NCI-H2107 (cell line): Measurements from ENCODE around the gene VAV1.
"Not testable (repeated sequence)": the region's sequence is repeated elsewhere in the genome, so short reads cannot be mapped to it uniquely, and the experiment has no call there.

Experiments
- DNase-seq: peaks from one replicate; lab custom pipeline; 2025; lab: John Stamatoyannopoulos, UW

Gene VAV1

GRCh38 chr19:6790194-6791128 lies 18.0 kb downstream of the VAV1 start:
- no peak for DNase-seq

DNA sequence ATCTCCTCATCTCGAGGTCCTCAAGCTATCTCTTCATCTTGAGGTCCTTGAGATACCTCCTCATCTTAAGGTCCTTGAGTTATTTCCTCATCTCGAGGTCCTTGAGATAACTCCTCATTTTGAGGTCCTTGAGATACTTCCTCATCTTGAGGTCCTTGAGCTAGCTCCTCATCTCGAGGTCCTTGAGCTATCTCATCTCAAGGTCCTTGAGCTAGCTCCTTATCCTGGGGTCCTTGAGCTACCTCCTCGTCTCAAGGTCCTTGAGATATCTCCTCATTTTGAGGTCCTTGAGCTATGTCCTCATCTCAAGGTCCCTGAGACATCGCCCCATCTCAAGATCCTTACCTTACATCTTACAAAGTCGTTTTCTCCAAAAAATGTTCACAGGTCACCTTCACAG lies 18.7 kb downstream of the VAV1 start:
- no peak for DNase-seq

GRCh38 chr19:6793411-6793810 lies 20.9 kb downstream of the VAV1 start:
- no peak for DNase-seq

- no peak for DNase-seq
Measured at GRCh38 chr19:6793973-6794372, 21.5 kb downstream of the VAV1 start.

DNA sequence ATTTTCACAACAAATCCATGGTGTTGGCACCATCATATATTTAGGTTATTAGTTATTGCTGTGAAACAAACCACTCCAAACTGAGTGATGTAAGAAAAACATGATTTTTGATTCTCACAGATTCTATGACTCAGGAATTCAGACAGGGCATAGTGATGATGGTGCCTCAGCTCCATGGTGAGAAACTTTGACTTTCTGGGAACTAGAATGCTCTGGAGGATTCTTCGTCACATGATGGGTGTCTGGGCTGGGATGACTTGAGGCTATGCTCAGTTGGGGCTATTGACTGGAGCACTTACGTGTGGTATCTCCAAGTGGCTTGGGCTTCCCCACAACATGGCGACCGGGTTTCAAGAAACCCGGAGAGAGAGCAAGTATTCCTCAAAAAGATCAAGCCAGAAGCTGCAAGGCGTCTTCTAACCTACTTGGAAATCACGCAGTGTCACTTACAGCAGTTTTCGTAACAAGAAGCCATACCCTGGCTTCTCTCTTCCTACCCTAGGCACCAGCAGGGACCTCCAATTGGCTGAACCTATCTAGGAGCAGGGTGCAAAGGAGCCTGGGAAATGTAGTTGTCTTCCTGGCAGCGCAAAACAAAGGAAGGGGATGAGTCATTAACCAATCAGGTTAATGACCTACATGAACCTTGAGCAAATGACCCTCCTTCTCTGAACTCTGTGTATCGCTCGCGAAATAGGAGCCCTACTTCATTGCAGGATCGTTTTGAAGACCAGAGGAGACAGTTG lies 22.4 kb downstream of the VAV1 start:
- DNase-seq = no peak

GRCh38 chr19:6796278-6796677 lies 23.8 kb downstream of the VAV1 start:
- DNase-seq = no peak

GRCh38 chr19:6797646-6798045 lies 25.1 kb downstream of the VAV1 start:
- no peak for DNase-seq

DNA sequence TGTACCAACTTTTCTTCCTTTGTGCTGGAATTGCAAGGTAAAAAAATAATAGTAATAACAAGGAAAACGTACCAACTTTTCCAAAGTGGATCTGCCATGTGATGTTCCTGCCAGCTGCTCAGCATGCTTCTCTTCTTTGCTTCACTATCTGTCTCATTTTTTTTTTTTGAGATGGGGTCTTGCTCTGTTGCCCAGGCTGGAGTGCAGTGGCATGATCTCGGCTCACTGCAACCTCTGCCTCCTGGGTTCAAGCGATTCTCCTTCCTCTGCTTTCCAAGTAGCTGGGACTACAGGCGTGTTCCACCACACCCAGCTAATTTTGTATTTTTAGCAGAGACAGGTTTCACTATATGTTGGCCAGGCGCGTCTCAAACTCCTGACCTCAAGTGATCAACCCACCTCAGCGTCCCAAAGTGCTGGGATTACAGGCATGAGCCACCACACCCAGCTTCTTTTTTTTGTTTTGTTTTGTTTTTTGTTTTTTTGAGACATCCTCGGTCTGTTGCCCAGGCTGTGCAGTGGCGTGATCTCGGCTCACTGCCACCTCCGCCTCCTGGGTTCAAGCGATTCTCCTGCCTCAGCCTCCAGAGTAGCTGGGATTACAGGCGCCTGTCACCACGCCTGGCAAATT lies 27.8 kb downstream of the VAV1 start:
- not testable (repeated sequence) for DNase-seq

DNA sequence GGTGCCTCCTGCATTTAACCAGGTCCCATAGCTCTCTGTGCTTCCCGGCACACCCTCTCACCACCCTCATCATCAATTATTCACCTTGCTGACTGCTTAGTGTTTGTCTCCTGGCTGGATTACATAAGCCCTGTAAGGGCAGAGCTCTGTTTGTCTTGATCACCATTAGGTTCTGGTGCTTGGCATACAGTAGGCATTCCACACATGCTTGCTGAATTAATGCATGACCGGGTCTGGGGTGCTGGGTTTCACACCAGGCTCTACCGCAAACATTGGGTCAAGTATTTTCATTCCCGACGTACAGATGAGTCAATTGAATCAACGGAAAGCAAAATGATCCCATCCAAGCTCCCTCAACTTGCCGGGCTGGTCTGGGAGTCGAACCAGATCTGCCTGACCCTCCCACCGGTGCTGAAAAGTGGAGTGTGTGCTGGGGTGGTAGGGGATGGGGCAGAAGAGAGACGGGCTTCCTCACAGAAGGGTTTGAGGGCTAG lies 28.5 kb downstream of the VAV1 start:
- DNase-seq = no peak

- DNase-seq = no peak
Measured at GRCh38 chr19:6801485-6802086, 29.1 kb downstream of the VAV1 start.

- no peak for DNase-seq
Measured at GRCh38 chr19:6802336-6803035, 30.0 kb downstream of the VAV1 start.

DNA sequence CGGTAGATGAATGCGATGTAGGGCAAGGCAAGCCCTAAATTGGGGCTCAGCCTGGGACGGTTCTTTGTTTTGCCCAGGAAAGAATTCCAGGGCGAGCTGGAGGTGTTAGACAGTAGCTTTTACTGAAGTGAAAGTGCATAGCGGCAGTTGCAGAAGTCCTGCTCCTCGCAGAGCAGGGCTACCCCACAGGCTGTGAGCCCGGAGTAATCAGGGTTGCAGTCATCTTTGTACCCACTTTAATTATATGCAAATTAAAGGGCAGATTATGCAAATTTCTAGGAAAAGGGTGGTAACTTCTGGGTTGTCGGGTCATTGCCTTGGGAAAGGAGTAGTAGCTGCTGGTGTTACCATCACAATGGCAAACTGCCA lies 30.5 kb downstream of the VAV1 start:
- no peak for DNase-seq

DNA sequence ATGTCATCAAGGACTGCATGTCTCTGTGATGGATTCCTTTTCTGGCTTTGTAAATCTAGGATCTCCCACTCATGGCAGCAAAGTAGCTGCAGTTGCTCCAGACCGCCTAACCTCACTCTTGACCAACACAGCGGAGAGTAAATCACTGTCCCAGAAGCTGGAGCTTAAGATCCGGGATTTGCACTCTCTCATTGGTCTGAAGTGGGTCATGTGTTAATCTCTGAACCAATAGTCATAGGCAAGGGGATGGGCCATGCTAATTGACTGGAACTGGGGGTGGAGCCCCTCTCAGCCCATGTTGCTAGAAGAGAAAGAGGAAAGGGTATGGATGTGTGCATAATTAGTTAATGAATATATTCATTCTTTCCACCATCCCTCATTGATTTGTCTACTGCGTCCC lies 34.0 kb downstream of the VAV1 start:
- DNase-seq = no peak

DNA sequence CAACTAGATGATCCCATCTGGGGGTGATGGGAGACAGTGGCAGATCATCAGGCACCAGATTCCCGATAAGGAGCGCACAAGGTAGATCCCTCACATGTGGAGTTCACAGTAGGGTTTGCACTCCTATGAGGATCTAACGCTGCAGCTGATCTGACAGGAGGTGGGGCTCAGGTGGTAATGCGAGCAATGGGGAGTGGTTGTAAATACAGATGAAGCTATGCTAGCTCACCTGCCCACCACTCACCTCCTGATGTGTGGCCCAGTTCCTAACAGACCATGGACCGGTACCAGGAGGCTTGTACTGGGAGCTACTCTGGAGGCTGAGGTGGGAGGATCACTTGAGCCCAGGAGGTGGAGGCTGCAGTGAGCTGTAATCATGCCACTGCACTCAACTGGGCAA lies 34.8 kb downstream of the VAV1 start:
- DNase-seq = no peak

GRCh38 chr19:6808494-6808893 lies 36.0 kb downstream of the VAV1 start:
- no peak for DNase-seq

GRCh38 chr19:6809262-6809661 lies 36.8 kb downstream of the VAV1 start:
- DNase-seq = no peak

GRCh38 chr19:6811378-6811777 lies 38.9 kb downstream of the VAV1 start:
- no peak for DNase-seq

GRCh38 chr19:6811906-6812305 lies 39.4 kb downstream of the VAV1 start:
- DNase-seq = no peak

DNA sequence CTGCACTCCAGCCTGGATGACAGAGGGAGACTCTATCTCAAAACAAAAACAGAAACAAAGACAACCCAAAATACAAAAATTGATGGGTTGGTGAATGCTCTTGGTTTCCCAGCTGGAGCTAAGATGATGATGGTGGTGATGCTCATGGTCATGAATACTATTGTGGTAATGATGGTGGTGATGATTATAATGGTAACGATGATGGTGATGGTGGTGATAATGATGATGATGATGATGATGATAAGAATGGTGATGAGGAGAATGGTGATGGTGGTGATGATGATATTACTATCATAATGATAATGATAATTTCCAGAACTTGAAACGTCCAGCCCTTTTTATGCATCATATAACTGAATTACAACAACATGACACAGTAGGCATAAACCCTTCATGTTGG lies 40.1 kb downstream of the VAV1 start:
- DNase-seq = no peak

- no peak for DNase-seq
Measured at GRCh38 chr19:6813659-6814058, 41.2 kb downstream of the VAV1 start.

- DNase-seq = no peak
Measured at GRCh38 chr19:6817179-6817578, 44.7 kb downstream of the VAV1 start.

- no peak for DNase-seq
Measured at GRCh38 chr19:6818246-6818645, 45.7 kb downstream of the VAV1 start.
